OCI-LY7 (cell line): ENCODE measurements around the gene LTBR.

Source experiments
- CTCF ChIP-seq: fragments of 200-600 bp; sonication (generic); conservative IDR thresholded peaks from 2 replicates; pipeline ENCODE4 v1.5.1; 2014; ENCODE audit warnings: mild to moderate bottlenecking, antibody characterized with exemption, low read length, moderate library complexity, mixed read lengths
- EZH2phosphoT487 ChIP-seq: fragments of 200-600 bp; sonication (generic); IDR thresholded peaks from 2 replicates; pipeline ENCODE4 v1.6.1; 2018; ENCODE audit warnings: low read depth, borderline replicate concordance, mild to moderate bottlenecking, mixed run types, antibody characterized with exemption, low read length, moderate library complexity, mixed read lengths

DNA sequence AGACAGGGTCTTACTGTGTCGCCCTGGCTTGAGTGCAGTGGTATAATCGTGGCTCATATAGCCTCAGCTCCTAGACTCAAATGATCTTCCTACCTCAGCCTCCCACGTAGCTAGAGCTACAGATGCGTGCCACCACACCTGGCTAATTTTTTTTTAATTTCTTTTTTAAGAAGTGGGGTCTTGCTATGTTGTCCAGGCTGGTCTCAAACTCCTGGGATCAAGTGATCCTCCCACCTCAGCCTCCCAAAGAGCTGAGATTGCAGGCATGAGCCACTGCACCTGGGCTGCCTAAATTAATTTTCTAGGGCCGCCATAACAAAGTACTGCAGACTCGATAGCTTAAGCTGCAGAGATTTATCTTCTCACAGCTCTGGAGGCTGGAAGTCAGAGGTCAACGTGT, 9.1 kb downstream of the LTBR start:
- no peak for TF ChIP-seq CTCF
- TF ChIP-seq EZH2phosphoT487, result no peak
